IgD-negative memory B cell (primary cell): Measurements from ENCODE around the gene ZMYND11. TPM values are rescaled to one million over a fixed set of nuclear protein-coding genes. Genes with fewer than 3 reads are reported as not detected.
A peak's percentile ranks its signal among the peaks of the same experiment; 100 is the strongest.

Experiments
- H3K27ac Mint-ChIP-seq, 3 donors: one replicate each; pipeline ENCODE4 v1.8.0; 2020 to 2022; ENCODE audit warnings: mild to moderate bottlenecking in 3 of 3, mixed read lengths in 3 of 3, moderate library complexity in 1 of 3
- H3K27me3 Mint-ChIP-seq: one replicate; pipeline ENCODE4 v1.8.0; 2021; ENCODE audit warnings: mixed read lengths
- H3K36me3 Mint-ChIP-seq: one replicate; pipeline ENCODE4 v1.8.0; 2020; ENCODE audit warnings: mild to moderate bottlenecking, mixed read lengths
- H3K4me1 Mint-ChIP-seq, 3 donors: one replicate each; pipeline ENCODE4 v1.8.0; 2020 to 2022; ENCODE audit warnings: mixed read lengths in 3 of 3, mild to moderate bottlenecking in 1 of 3
- H3K4me3 Mint-ChIP-seq, 4 donors: one replicate each; pipeline ENCODE4 v1.8.0; 2020 to 2022; ENCODE audit warnings: mild to moderate bottlenecking in 4 of 4, mixed read lengths in 4 of 4, moderate library complexity in 3 of 4
- H3K9me3 Mint-ChIP-seq, 3 donors: one replicate each; pipeline ENCODE4 v1.8.0; 2020 to 2021; ENCODE audit warnings: mixed read lengths in 3 of 3, mild to moderate bottlenecking in 1 of 3
- polyA plus RNA-seq: library from polyadenylated mRNA; unstranded; fragments of 300-500 nt; fragmentation: Illumina TruSeq; gene quantifications from one replicate; pipeline ENCODE4 v1.2.3, GENCODE V29; 2021

The ZMYND11 gene
- polyA plus RNA-seq, 1 donor from 2014 or later = 26.6 TPM

DNA sequence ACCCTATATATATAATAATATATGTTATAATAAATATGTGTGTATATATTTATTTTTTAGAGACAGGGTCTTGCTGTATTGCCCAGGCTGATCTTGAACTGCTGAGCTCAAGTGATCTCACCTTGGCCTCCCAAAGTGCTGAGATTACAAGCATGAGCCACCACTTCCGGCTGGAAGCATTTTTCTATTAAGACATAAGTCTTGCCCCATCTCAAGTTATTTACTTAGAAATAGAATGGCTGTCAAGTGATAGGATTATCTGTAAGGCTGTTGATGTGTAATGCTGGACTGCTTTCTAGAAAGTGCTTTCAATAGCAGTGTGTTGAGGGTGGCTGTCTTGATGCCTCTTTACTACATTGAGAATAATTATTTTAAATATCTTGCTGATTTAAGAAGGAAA lies 65.2 kb downstream of the ZMYND11 start:
- Mint-ChIP-seq H3K27me3 (no peaks in the 10 kb centered on the region), H3K27ac (no peak overlapping the region), H3K36me3 (no peaks in the 10 kb centered on the region), H3K4me1 (peaks cover 0 to 4% (median 4%) of the 10 kb centered on the region in 3 donors), H3K9me3 (no peaks in the 10 kb centered on the region), H3K4me3 (no peak overlapping the region)

DNA sequence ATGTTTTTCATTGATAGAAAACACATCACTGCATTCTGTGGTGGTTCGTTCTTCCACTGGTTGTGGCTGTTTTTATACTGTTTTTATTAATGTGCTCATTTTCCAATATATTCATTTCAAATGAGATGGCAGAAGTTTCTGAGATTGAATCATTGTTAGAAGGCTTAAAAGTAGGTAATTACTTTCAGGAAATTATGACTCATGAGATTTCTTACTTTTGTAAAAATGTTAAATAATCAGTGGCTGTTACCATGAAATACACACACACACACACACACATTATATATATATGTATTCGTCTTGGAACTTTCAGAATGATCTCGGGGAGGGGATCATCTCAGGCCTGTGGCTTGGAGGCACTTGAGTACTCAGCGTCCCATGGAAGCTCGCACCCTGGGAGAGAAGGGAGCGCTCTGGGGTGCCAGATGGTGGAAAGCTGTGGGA lies 66.1 kb downstream of the ZMYND11 start:
- Mint-ChIP-seq H3K36me3 (peaks cover 1% of the 10 kb centered on the region), H3K9me3 (no peaks in the 10 kb centered on the region), H3K4me3 (peak overlapping the region in 1 of 4 donors; percentile 64), H3K27ac (no peak overlapping the region), H3K27me3 (no peaks in the 10 kb centered on the region), H3K4me1 (peaks cover 0 to 6% (median 4%) of the 10 kb centered on the region in 3 donors)

DNA sequence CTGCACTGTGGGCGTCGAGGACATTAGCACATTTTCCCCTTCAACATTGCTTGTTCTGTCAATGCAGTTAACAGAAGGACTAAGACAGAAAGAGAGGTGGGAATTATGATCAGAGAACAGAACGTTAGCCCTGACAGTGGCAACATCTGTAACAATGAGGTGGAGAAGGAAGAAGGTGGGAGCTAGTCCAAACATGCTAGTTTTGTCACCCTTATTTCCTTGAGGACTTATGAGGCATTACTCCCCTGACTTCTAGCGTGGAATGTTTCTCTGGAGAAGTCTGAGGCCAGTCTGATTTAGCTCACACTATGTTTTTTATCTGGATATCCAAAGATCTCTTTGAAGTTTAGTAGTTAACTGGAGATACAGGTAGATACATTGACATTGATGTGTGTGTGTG lies 73.4 kb downstream of the ZMYND11 start:
- Mint-ChIP-seq H3K27me3 (no peaks in the 10 kb centered on the region), H3K4me3 (no peak overlapping the region), H3K36me3 (peaks cover 15% of the 10 kb centered on the region), H3K27ac (no peak overlapping the region), H3K9me3 (no peaks in the 10 kb centered on the region), H3K4me1 (peaks cover 0 to 3% (median 0%) of the 10 kb centered on the region in 3 donors)

GRCh38 chr10:209357-209756 lies 74.1 kb downstream of the ZMYND11 start:
- Mint-ChIP-seq H3K27ac (no peak overlapping the region), H3K36me3 (peaks cover 15% of the 10 kb centered on the region), H3K4me3 (no peak overlapping the region), H3K27me3 (no peaks in the 10 kb centered on the region), H3K9me3 (no peaks in the 10 kb centered on the region), H3K4me1 (peaks cover 0 to 3% (median 0%) of the 10 kb centered on the region in 3 donors)

DNA sequence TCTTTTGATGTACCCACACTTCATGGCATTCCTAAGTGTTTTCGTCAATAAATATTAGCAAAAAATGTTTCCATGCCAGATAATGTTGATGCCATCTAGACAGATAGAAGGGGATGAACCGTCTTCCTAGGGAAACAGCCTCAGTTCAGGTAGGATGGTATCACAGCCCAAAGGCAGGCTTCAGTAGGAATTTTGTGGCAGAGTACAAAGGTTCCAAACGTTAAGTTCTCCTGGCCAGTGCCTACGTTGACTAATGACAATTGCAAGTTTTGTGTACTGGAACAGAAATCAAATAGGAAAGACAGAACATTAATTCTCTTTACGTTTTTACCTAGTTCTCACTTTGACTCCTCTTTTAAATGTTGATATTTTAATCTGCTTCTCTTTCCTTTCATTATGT lies 75.0 kb downstream of the ZMYND11 start:
- H3K36me3 Mint-ChIP-seq = peaks cover 15% of the 10 kb centered on the region
- H3K4me1 Mint-ChIP-seq = peaks cover 0 to 3% (median 0%) of the 10 kb centered on the region in 3 donors
- H3K9me3 Mint-ChIP-seq = no peaks in the 10 kb centered on the region
- no peak overlapping the region for H3K4me3 Mint-ChIP-seq
- H3K27ac Mint-ChIP-seq = no peak overlapping the region
- no peaks in the 10 kb centered on the region for H3K27me3 Mint-ChIP-seq

GRCh38 chr10:215444-215843 lies 80.2 kb downstream of the ZMYND11 start:
- Mint-ChIP-seq H3K4me3 (no peak overlapping the region), H3K27me3 (no peaks in the 10 kb centered on the region), H3K9me3 (no peaks in the 10 kb centered on the region), H3K36me3 (peaks cover 5% of the 10 kb centered on the region), H3K4me1 (peaks cover 1 to 10% (median 7%) of the 10 kb centered on the region in 3 donors), H3K27ac (no peak overlapping the region)

GRCh38 chr10:218798-219197 lies 83.5 kb downstream of the ZMYND11 start:
- Mint-ChIP-seq H3K9me3 (no peaks in the 10 kb centered on the region), H3K27me3 (no peaks in the 10 kb centered on the region), H3K4me3 (no peak overlapping the region), H3K27ac (no peak overlapping the region), H3K4me1 (peaks cover 3 to 14% (median 9%) of the 10 kb centered on the region in 3 donors), H3K36me3 (peaks cover 6% of the 10 kb centered on the region)

- no peaks in the 10 kb centered on the region for H3K27me3 Mint-ChIP-seq
- no peak overlapping the region for H3K27ac Mint-ChIP-seq
- peaks cover 6% of the 10 kb centered on the region for H3K36me3 Mint-ChIP-seq
- H3K9me3 Mint-ChIP-seq = no peaks in the 10 kb centered on the region
- H3K4me3 Mint-ChIP-seq = no peak overlapping the region
- peaks cover 6 to 14% (median 12%) of the 10 kb centered on the region in 3 donors for H3K4me1 Mint-ChIP-seq
These were observed 84.6 kb downstream of the ZMYND11 start for GRCh38 chr10:219731-220472.

GRCh38 chr10:224571-224970 lies 89.3 kb downstream of the ZMYND11 start:
- H3K36me3 Mint-ChIP-seq = peaks cover 4% of the 10 kb centered on the region
- no peaks in the 10 kb centered on the region for H3K9me3 Mint-ChIP-seq
- H3K27me3 Mint-ChIP-seq = no peaks in the 10 kb centered on the region
- H3K4me1 Mint-ChIP-seq = peaks cover 6 to 8% (median 7%) of the 10 kb centered on the region in 3 donors
- H3K27ac Mint-ChIP-seq = no peak overlapping the region
- no peak overlapping the region for H3K4me3 Mint-ChIP-seq

DNA sequence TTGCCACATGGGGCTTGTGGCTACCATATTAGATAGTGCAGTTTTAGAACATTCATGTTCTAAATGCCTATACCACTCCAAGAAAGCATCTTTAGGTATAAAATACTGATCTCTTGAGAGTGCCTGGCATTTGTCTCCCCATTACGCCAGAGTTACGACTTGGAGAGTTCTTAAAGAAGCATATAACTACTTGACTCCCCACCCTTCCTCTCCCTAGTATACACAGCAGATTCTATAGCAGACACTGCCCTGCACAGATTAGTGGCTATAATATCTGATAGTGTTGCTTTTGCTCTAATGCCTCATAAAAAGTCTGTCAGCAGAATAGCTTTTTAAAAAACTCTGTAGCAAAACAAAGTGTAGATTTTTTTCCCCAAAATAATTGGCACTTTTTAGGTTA lies 90.8 kb downstream of the ZMYND11 start:
- no peaks in the 10 kb centered on the region for H3K9me3 Mint-ChIP-seq
- H3K27ac Mint-ChIP-seq = no peak overlapping the region
- peaks cover 4% of the 10 kb centered on the region for H3K36me3 Mint-ChIP-seq
- H3K4me1 Mint-ChIP-seq = peaks cover 4 to 8% (median 6%) of the 10 kb centered on the region in 3 donors
- no peak overlapping the region for H3K4me3 Mint-ChIP-seq
- H3K27me3 Mint-ChIP-seq = no peaks in the 10 kb centered on the region

GRCh38 chr10:227014-227413 lies 91.8 kb downstream of the ZMYND11 start:
- Mint-ChIP-seq H3K4me1 (peaks cover 4 to 8% (median 6%) of the 10 kb centered on the region in 3 donors), H3K27ac (no peak overlapping the region), H3K36me3 (peaks cover 3% of the 10 kb centered on the region), H3K4me3 (no peak overlapping the region), H3K9me3 (no peaks in the 10 kb centered on the region), H3K27me3 (no peaks in the 10 kb centered on the region)

- Mint-ChIP-seq H3K4me3 (no peak overlapping the region), H3K27ac (no peak overlapping the region), H3K9me3 (no peaks in the 10 kb centered on the region), H3K27me3 (no peaks in the 10 kb centered on the region), H3K4me1 (peaks cover 3 to 6% (median 5%) of the 10 kb centered on the region in 3 donors), H3K36me3 (peaks cover under 1% of the 10 kb centered on the region)
These were observed 93.1 kb downstream of the ZMYND11 start for GRCh38 chr10:228366-228765.

GRCh38 chr10:230758-231157 lies 95.5 kb downstream of the ZMYND11 start:
- Mint-ChIP-seq H3K27me3 (no peaks in the 10 kb centered on the region), H3K4me3 (no peak overlapping the region)

GRCh38 chr10:232061-232460 lies 96.8 kb downstream of the ZMYND11 start:
- no peak overlapping the region for H3K27ac Mint-ChIP-seq
- peaks cover 0 to 2% (median 1%) of the 10 kb centered on the region in 3 donors for H3K4me1 Mint-ChIP-seq
- H3K4me3 Mint-ChIP-seq = no peak overlapping the region
- H3K27me3 Mint-ChIP-seq = no peaks in the 10 kb centered on the region
- H3K9me3 Mint-ChIP-seq = no peaks in the 10 kb centered on the region
- H3K36me3 Mint-ChIP-seq = no peaks in the 10 kb centered on the region

More at GRCh38 chr10:230758-231157, 95.5 kb downstream of the ZMYND11 start:
- Mint-ChIP-seq H3K36me3 (no peaks in the 10 kb centered on the region), H3K27ac (no peak overlapping the region), H3K4me1 (peaks cover under 1 to 4% (median 1%) of the 10 kb centered on the region in 3 donors), H3K9me3 (no peaks in the 10 kb centered on the region)

DNA sequence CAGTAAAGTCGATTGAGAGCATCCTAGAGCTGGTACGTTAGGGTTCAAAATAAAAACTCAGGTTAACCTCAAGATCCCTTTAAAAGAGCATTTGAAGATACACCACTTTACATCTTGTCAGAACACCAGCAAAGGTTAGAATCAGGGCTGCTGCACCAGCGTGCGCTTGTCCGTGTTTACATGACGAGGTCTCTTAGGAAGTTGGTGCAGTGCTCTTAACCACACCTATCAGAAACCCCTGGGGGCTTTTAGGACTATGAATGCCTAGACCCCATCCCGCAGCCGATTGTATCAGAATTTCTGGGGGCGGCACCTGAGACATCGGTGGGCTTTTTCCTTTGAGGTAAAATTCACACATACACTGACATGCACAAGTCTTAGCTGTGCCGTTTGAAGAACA lies 97.6 kb downstream of the ZMYND11 start:
- H3K27me3 Mint-ChIP-seq = no peaks in the 10 kb centered on the region
- no peak overlapping the region for H3K4me3 Mint-ChIP-seq
- H3K4me1 Mint-ChIP-seq = peaks cover 0 to 2% (median 1%) of the 10 kb centered on the region in 3 donors
- no peaks in the 10 kb centered on the region for H3K36me3 Mint-ChIP-seq
- H3K27ac Mint-ChIP-seq = peak overlapping the region in 1 of 3 donors; percentile 52
- no peaks in the 10 kb centered on the region for H3K9me3 Mint-ChIP-seq
